ENCODE results near the gene ITPRID2.

DNA sequence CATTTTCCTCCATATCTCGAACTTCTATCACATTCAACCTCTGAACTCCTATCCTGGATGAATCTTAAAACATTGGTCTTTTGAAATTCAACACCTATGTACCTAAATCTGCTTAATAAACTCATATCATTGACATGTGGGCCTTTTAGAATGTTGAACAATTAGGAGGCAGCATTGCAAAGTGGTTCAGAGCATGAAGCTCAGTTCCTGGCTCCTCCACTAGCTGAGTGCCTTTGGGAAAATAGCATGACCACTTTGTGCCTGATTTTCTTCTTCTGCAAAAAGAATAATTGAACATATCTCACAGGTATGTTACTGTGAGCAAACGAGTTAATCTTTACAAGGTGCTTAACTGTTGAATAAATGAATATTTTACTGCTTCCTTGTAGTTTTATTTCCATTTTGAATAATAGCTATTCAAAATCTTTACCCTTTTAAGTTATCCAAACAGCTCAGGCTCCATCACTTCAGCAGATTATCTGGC lies 14.3 kb upstream of the ITPRID2 start:
- TF ChIP-seq, protein P1, sequence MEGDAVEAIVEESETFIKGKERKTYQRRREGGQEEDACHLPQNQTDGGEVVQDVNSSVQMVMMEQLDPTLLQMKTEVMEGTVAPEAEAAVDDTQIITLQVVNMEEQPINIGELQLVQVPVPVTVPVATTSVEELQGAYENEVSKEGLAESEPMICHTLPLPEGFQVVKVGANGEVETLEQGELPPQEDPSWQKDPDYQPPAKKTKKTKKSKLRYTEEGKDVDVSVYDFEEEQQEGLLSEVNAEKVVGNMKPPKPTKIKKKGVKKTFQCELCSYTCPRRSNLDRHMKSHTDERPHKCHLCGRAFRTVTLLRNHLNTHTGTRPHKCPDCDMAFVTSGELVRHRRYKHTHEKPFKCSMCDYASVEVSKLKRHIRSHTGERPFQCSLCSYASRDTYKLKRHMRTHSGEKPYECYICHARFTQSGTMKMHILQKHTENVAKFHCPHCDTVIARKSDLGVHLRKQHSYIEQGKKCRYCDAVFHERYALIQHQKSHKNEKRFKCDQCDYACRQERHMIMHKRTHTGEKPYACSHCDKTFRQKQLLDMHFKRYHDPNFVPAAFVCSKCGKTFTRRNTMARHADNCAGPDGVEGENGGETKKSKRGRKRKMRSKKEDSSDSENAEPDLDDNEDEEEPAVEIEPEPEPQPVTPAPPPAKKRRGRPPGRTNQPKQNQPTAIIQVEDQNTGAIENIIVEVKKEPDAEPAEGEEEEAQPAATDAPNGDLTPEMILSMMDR (IDR thresholded peaks at IDR 0.05 in 4 of 5, conservative IDR thresholded peaks at IDR 0.05 in 1 of 5), result no peak
- TF ChIP-seq POLR2A (IDR thresholded peaks at IDR 0.05), result no peak
